Mononuclear cell (primary cell): ENCODE results near the gene RABGAP1L. TPM values are rescaled to one million over a fixed set of nuclear protein-coding genes. Genes with fewer than 3 reads are reported as not detected.
"Not testable (repeated sequence)": the region's sequence is repeated elsewhere in the genome, so short reads cannot be mapped to it uniquely, and the experiment has no call there.

Experiments used
- H3K27me3 ChIP-seq: 2 replicates; pipeline ENCODE4 v1.6.0; 2011; ENCODE audit warnings: low read length, control low read depth; ENCODE audit not compliant: insufficient read depth
- H3K4me1 ChIP-seq: 2 replicates; pipeline ENCODE4 v1.5.1; 2011; ENCODE audit warnings: mild to moderate bottlenecking, low read length, control low read depth; ENCODE audit not compliant: insufficient read depth
- H3K4me3 ChIP-seq: 2 replicates; pipeline ENCODE4 v1.5.1; 2011; ENCODE audit warnings: mild to moderate bottlenecking, low read length, moderate library complexity
- H3K9me3 ChIP-seq: 2 replicates; pipeline ENCODE4 v1.5.1; 2011; ENCODE audit warnings: low read depth, mild to moderate bottlenecking, control low read depth, low read length
- total RNA-seq: library from RNA; depleted of rRNA; stranded (reverse); fragments of >200 nt; gene quantifications from one replicate; pipeline ENCODE4 v1.2.3, GENCODE V29; 2012

RABGAP1L gene
- total RNA-seq, 1 donor: 98.3 TPM

GRCh38 chr1:175037416-175037815 is 878.1 kb downstream of the RABGAP1L start:
- no peaks in the 10 kb centered on the region for H3K9me3 ChIP-seq
- H3K4me1 ChIP-seq: no peaks in the 10 kb centered on the region
- H3K4me3 ChIP-seq: no peak overlapping the region
- H3K27me3 ChIP-seq: no peaks in the 10 kb centered on the region

- no peaks in the 10 kb centered on the region for H3K4me1 ChIP-seq
- no peak overlapping the region for H3K4me3 ChIP-seq
- H3K9me3 ChIP-seq: no peaks in the 10 kb centered on the region
- H3K27me3 ChIP-seq: no peaks in the 10 kb centered on the region
These were observed 881.1 kb downstream of the RABGAP1L start for GRCh38 chr1:175040324-175040879.

DNA sequence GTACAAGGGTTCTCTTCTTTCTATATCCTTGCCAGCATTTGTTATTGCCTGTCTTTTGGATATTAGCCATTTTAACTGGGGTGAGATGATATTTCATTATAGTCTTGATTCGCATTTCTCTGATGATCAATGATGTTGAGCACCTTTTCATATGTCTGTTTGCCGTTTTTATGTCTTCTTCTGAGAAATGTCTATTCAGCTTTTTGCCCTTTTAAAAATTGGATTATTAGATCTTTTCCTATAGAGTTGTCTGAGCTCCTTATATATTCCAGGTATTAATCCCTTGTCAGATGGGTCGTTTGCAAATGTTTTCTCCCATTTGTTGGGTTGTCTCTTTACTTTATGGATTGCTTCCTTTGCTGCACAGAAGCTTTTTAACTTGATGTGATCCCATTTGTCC is 883.3 kb downstream of the RABGAP1L start:
- Histone ChIP-seq H3K9me3 (no peaks in the 10 kb centered on the region), H3K27me3 (no peaks in the 10 kb centered on the region), H3K4me1 (no peaks in the 10 kb centered on the region), H3K4me3 (no peak overlapping the region)

DNA sequence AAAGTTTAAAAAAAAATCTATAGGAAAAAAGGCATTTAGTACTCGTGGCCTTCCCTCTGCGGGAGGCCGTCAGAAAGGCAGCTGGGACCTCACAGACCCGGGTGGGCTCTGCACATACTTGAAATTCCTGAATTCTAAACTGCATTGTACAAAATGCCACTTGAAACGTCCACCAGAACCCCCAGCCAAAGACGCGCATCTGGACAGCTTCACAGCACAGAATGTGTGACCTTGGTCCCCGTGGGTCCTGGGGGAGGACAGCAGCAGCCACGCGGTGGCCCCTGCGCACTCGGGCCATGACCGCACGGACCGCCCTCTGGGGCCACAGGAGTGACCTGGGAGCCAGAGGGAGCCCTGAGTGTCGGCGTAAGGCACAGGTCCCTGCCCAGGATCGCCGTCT is 884.5 kb downstream of the RABGAP1L start:
- no peaks in the 10 kb centered on the region for H3K4me1 ChIP-seq
- H3K27me3 ChIP-seq: no peaks in the 10 kb centered on the region
- no peak overlapping the region for H3K4me3 ChIP-seq
- no peaks in the 10 kb centered on the region for H3K9me3 ChIP-seq

DNA sequence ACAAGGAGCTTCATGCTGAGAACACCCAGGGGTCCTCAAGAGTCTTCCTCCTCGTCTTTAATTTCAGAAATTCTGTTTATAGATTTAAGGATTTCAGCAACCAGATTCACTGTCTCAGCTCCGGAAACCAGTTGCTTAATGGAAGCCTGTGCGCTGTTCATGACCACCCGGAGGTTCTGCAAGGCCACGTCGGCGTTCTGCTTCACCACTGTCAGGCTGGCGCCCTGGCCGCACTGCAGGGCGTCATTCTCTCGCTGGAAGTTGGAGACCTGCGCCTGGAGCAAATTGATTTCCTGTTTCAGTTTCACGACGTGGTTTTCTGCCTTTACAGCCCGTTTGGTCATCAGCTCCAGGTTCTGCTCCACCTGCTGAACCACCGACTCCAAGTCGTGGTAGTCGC is 885.3 kb downstream of the RABGAP1L start:
- H3K4me1 ChIP-seq, H3K9me3 ChIP-seq, H3K4me3 ChIP-seq, H3K27me3 ChIP-seq: not testable (repeated sequence)

Other genes starting within 250 kb of the RABGAP1L start
- gene SERPINC1, start 242.2 kb upstream of the RABGAP1L start, total RNA-seq: 0.10 TPM
- 61.0 TPM for gene RC3H1, start 137.2 kb upstream of the RABGAP1L start, total RNA-seq